Activated naive CD8-positive, alpha-beta T cell (primary cell): Measurements from ENCODE around the gene LPAR1.

Experiments
- H3K27ac Mint-ChIP-seq: one replicate; pipeline ENCODE4 v1.8.0; 2021; ENCODE audit warnings: mixed read lengths
- H3K27me3 Mint-ChIP-seq: one replicate; pipeline ENCODE4 v1.8.0; 2021; ENCODE audit warnings: mixed read lengths
- H3K36me3 Mint-ChIP-seq: one replicate; pipeline ENCODE4 v1.8.0; 2021; ENCODE audit warnings: mixed read lengths
- H3K4me1 Mint-ChIP-seq: one replicate; pipeline ENCODE4 v1.8.0; 2021; ENCODE audit warnings: low read depth, mixed read lengths
- H3K4me3 Mint-ChIP-seq: one replicate; pipeline ENCODE4 v1.8.0; 2021; ENCODE audit warnings: mild to moderate bottlenecking, mixed read lengths
- H3K9me3 Mint-ChIP-seq: one replicate; pipeline ENCODE4 v1.8.0; 2021; ENCODE audit warnings: low read depth, mixed read lengths

Gene LPAR1

GRCh38 chr9:111029260-111029659 is 9.0 kb downstream of the LPAR1 start:
- H3K27me3 Mint-ChIP-seq = peaks cover 13% of the 10 kb centered on the region
- no peaks in the 10 kb centered on the region for H3K9me3 Mint-ChIP-seq
- H3K4me1 Mint-ChIP-seq = no peaks in the 10 kb centered on the region
- no peaks in the 10 kb centered on the region for H3K36me3 Mint-ChIP-seq
- no peak overlapping the region for H3K27ac Mint-ChIP-seq
- H3K4me3 Mint-ChIP-seq = no peak overlapping the region

DNA sequence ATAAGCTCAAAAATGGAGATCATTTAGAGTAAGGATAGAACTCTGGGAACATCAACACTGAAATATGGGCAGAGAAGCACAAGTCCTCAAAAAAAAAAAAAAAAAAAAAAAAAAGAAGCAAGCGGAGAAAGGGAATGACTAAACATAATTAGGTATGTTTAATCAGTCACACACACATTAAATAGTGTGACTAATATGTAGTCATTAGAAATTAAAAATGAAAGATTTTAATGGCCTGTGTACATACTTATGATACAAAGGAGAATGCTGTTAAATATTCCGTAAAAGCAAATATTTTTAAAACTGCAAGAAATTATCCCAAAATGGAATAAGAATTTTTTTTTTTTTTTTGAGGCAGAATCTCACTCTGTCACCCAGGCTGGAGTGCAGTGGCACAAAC is 10.5 kb downstream of the LPAR1 start:
- H3K36me3 Mint-ChIP-seq = no peaks in the 10 kb centered on the region
- no peak overlapping the region for H3K27ac Mint-ChIP-seq
- no peaks in the 10 kb centered on the region for H3K4me1 Mint-ChIP-seq
- no peaks in the 10 kb centered on the region for H3K9me3 Mint-ChIP-seq
- peaks cover 13% of the 10 kb centered on the region for H3K27me3 Mint-ChIP-seq
- no peak overlapping the region for H3K4me3 Mint-ChIP-seq

GRCh38 chr9:111023128-111023527 is 15.1 kb downstream of the LPAR1 start:
- Mint-ChIP-seq H3K27me3 (no peaks in the 10 kb centered on the region), H3K27ac (no peak overlapping the region), H3K36me3 (no peaks in the 10 kb centered on the region), H3K4me3 (no peak overlapping the region), H3K9me3 (no peaks in the 10 kb centered on the region), H3K4me1 (no peaks in the 10 kb centered on the region)

DNA sequence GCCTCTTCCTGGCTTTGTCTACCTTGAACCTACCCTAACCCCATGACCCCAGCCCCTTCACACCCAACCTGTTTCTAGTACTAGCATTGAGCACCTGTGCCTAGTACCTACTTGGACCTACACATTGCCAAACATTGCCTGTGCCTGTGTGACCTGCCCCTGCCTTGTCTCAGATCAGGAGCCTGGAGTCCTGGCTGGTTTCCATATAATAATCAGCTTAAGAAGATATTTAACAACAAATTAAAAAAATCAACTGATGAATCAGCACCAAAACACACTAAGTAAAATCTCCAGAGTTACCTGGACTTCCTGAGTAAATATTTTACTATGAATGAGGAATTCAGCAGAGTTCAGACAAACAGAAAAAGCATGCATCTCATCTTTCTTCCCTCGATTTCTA is 17.7 kb downstream of the LPAR1 start:
- H3K36me3 Mint-ChIP-seq = no peaks in the 10 kb centered on the region
- no peaks in the 10 kb centered on the region for H3K27me3 Mint-ChIP-seq
- no peak overlapping the region for H3K4me3 Mint-ChIP-seq
- H3K27ac Mint-ChIP-seq = no peak overlapping the region
- H3K9me3 Mint-ChIP-seq = no peaks in the 10 kb centered on the region
- H3K4me1 Mint-ChIP-seq = no peaks in the 10 kb centered on the region

DNA sequence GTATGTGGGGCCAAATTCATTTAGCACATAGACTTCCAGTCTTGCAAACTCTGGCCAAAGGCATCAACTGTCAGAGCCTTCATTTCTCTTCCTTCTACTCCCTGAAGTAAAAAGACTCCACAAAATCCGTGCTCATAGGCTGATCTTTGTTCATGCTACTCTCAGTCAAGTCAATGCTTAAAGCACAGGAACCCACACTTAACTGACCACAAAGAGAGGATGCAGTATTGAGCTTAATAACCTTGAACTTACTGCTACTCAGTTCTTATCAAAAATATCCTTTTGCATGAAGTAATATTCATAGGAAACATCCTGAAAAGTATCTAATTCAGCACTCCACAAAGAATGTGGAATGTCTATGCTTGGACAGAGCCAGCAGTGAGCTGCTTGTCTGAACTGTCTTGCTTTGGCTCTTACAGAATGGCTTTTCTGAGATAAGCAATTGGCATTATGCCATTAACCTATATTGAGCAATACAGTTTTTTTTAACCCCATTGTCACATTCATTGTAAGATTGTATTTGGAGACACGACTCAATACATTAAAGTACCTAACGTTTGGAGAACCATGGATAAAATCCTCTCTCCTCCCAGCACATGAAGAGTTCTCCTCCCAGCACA is 21.7 kb downstream of the LPAR1 start:
- no peak overlapping the region for H3K27ac Mint-ChIP-seq
- H3K36me3 Mint-ChIP-seq = no peaks in the 10 kb centered on the region
- H3K9me3 Mint-ChIP-seq = no peaks in the 10 kb centered on the region
- H3K27me3 Mint-ChIP-seq = peaks cover 2% of the 10 kb centered on the region
- H3K4me1 Mint-ChIP-seq = no peaks in the 10 kb centered on the region
- H3K4me3 Mint-ChIP-seq = no peak overlapping the region

- peaks cover 2% of the 10 kb centered on the region for H3K27me3 Mint-ChIP-seq
- no peaks in the 10 kb centered on the region for H3K4me1 Mint-ChIP-seq
- no peaks in the 10 kb centered on the region for H3K36me3 Mint-ChIP-seq
- no peaks in the 10 kb centered on the region for H3K9me3 Mint-ChIP-seq
- no peak overlapping the region for H3K4me3 Mint-ChIP-seq
- H3K27ac Mint-ChIP-seq = no peak overlapping the region
These were observed 22.3 kb downstream of the LPAR1 start for GRCh38 chr9:111016016-111016415.

DNA sequence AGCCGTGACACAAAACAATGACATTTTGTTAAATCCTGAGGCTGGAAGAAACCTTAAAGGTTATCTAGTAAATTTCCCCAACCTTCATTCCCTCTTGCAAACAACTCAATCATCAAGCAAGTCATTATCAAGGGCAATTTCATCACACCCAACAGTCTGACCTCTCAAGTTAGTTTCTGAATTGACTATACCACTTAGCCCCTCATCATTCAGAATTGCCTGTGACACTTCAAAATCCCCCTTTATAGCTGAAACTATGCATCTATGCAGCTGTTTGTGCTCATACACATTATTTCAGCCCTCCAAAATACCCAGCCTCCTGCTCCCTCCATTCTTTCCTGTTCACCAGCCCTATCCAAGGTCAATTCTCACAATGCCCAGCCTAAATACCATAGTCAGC is 24.6 kb downstream of the LPAR1 start:
- Mint-ChIP-seq H3K4me1 (no peaks in the 10 kb centered on the region), H3K27me3 (peaks cover 2% of the 10 kb centered on the region), H3K4me3 (no peak overlapping the region), H3K27ac (no peak overlapping the region), H3K9me3 (no peaks in the 10 kb centered on the region), H3K36me3 (no peaks in the 10 kb centered on the region)

DNA sequence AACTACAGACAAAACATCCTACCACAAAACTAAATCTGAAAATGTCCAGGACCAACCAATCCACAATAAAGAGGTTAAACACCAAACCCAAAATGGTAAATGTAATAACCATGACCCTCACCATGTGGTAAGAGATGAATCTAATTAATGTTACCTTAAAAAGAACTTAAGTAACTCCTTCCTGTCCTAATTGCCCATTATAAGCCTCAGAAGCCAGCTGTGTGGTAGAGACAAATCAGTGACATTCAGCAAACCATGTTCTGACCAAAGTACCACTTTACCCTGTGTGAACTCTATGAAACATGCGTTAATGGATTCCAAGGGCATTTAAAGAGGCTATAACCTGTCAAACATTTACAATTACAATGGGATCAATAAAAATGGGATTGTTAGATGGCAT is 25.0 kb downstream of the LPAR1 start:
- Mint-ChIP-seq H3K4me1 (no peaks in the 10 kb centered on the region), H3K9me3 (peaks cover 1% of the 10 kb centered on the region), H3K36me3 (no peaks in the 10 kb centered on the region), H3K27ac (no peak overlapping the region), H3K27me3 (peaks cover 2% of the 10 kb centered on the region), H3K4me3 (no peak overlapping the region)

DNA sequence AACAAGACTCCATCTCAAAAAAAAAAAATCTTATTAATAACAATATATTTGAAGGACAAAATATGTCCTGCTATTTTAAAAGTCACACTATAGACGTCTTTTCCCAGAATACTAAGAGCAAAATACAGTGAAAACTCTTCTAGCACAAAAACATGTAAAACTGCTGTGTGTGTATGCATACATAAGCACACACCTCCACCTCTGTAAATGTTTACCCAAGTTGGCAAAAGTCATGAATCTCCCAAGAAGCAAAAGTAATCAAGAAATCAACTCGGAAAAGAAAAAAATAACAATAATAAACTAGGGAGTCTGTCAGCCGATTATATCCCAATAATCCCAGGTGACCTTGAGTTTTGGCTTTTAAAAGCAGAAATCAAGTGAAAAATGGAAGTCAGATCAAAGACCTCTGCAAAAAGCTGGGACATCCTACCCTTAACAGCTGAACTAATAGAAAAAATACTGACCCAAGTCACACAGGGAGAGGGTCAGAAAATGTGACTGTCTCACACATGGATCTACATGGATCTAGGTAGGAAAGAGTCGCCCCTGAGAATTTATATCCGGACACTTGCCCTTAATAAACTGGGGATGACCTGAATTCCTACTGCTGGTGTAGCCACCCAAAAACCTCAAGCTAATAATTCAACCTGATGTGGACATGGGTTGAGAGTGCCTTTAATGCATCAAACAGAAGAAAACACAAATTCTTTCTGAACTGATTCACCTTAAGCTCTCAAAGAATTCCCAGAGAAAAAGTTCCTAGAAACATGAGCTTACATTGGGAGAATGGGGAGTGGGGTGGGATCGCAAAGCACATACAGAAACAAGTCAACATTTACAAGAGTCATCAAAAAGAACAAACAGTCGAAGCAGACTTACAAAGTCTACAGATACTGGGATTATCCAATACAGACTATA is 29.9 kb downstream of the LPAR1 start:
- no peak overlapping the region for H3K4me3 Mint-ChIP-seq
- no peak overlapping the region for H3K27ac Mint-ChIP-seq
- peaks cover 3% of the 10 kb centered on the region for H3K9me3 Mint-ChIP-seq
- H3K36me3 Mint-ChIP-seq = no peaks in the 10 kb centered on the region
- no peaks in the 10 kb centered on the region for H3K4me1 Mint-ChIP-seq
- H3K27me3 Mint-ChIP-seq = peaks cover 4% of the 10 kb centered on the region

DNA sequence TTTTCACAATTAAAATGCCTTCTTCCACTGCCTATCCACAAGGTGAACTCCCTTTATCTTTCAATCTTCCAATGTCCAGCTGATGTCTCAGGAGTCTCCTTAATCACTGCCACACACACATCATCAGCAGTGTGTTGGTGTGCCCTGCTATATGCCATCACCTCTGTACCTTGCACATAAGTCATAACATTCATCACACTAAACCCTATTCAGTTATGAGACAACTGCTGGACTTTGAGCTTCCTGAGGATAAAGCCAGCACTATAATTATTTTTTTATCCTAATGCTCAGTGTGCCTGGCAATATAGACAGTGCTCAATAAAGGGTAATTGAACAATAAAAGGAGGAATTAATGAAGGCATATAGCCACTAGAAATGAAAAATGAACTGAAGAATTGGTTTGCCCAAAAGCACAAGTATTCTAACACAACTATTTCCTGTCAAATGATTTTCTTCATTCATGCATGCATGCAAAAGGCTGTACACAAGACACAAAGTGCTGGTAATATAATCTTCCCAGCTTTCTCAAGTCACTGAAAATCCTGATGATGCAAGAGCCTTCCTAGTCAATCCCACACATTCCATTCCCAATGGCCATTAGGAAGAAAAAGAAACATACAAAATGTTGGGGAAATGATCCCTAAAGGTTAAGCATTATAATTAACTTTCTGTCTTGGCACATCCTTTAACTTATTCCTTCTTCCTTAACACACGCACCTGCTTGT is 32.4 kb downstream of the LPAR1 start:
- Mint-ChIP-seq H3K27ac (no peak overlapping the region), H3K4me3 (no peak overlapping the region), H3K9me3 (peaks cover 3% of the 10 kb centered on the region), H3K27me3 (peaks cover 2% of the 10 kb centered on the region), H3K4me1 (no peaks in the 10 kb centered on the region), H3K36me3 (no peaks in the 10 kb centered on the region)

DNA sequence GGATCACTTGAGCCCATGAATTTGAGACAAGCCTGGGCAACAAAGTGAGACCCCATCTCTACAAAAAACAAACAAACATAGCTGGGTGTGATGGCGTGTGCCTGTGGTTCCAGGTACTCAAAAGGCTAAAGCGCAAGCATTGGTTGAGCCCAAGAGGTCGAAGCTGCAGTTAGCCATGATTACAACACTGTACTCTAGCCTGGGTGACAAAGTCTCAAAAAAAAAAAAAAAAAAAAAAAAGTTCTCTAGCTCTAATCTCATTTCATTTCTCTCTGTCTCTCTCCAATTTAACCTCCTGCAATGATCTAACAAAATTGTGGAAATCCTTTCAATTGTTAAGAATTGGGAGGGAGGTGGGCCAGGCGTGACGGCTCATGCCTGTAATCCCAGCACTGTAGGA is 33.3 kb downstream of the LPAR1 start:
- Mint-ChIP-seq H3K9me3 (peaks cover 3% of the 10 kb centered on the region), H3K4me1 (no peaks in the 10 kb centered on the region), H3K4me3 (no peak overlapping the region), H3K27me3 (peaks cover 2% of the 10 kb centered on the region), H3K27ac (no peak overlapping the region), H3K36me3 (no peaks in the 10 kb centered on the region)

- H3K9me3 Mint-ChIP-seq = peaks cover 2% of the 10 kb centered on the region
- no peak overlapping the region for H3K27ac Mint-ChIP-seq
- H3K4me1 Mint-ChIP-seq = no peaks in the 10 kb centered on the region
- H3K36me3 Mint-ChIP-seq = no peaks in the 10 kb centered on the region
- no peak overlapping the region for H3K4me3 Mint-ChIP-seq
- peaks cover 1% of the 10 kb centered on the region for H3K27me3 Mint-ChIP-seq
These were observed 35.1 kb downstream of the LPAR1 start for GRCh38 chr9:111003182-111003581.

- H3K4me3 Mint-ChIP-seq = no peak overlapping the region
- H3K9me3 Mint-ChIP-seq = no peaks in the 10 kb centered on the region
- H3K4me1 Mint-ChIP-seq = no peaks in the 10 kb centered on the region
- no peak overlapping the region for H3K27ac Mint-ChIP-seq
- no peaks in the 10 kb centered on the region for H3K27me3 Mint-ChIP-seq
- H3K36me3 Mint-ChIP-seq = no peaks in the 10 kb centered on the region
These were observed 36.7 kb downstream of the LPAR1 start for GRCh38 chr9:111001526-111001925.

DNA sequence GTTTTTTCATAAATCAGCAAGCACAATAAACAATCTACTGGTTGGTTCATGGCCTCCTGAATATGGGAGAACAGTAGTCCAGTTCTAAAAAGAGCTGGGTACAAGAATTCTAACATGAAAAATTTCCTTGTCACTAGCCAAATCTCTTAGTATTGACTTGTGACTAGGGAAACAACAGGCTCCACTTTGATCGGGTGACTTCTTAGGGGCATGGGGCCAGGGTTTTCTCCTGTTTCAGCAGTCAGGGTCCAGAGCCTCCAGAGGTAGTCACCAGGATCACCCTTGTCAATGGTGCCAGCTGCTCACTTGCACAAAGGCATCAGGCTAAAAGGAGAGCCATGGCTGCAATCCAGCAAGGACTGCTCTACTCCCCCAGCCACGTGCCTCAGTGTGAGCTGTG is 38.1 kb downstream of the LPAR1 start:
- Mint-ChIP-seq H3K4me3 (no peak overlapping the region), H3K27ac (no peak overlapping the region), H3K9me3 (no peaks in the 10 kb centered on the region), H3K36me3 (no peaks in the 10 kb centered on the region), H3K27me3 (no peaks in the 10 kb centered on the region), H3K4me1 (no peaks in the 10 kb centered on the region)

DNA sequence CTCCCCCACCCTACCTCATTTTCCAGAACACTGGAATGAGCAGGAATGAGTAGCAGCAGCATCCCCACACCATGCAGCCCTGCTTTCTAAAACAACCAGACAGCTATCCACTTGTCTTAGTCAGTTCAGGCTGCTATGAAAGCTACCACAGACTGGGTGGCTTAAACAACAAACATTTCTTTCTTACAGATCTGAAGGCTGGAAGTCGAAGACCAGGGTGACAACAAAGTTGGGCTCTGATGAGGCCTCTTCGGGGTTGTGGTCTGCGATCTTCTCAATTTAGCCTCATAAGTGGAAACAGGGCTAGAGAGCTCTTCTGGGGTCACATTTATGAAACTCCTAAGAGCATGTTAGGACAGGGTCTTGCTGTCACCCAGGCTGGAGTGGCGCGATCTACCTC is 38.9 kb downstream of the LPAR1 start:
- H3K27ac Mint-ChIP-seq = no peak overlapping the region
- no peaks in the 10 kb centered on the region for H3K4me1 Mint-ChIP-seq
- H3K4me3 Mint-ChIP-seq = no peak overlapping the region
- H3K9me3 Mint-ChIP-seq = no peaks in the 10 kb centered on the region
- H3K36me3 Mint-ChIP-seq = no peaks in the 10 kb centered on the region
- H3K27me3 Mint-ChIP-seq = no peaks in the 10 kb centered on the region
